CD14-positive monocyte (primary cell): Measurements from ENCODE around the gene FAM184A. TPM values are rescaled to one million over a fixed set of nuclear protein-coding genes. Genes with fewer than 3 reads are reported as not detected.

Source experiments
- DNase-seq, 3 donors: peaks; one replicate each; pipeline ENCODE4 v3.0.0-alpha.2; 2011 to 2022
- H2AFZ ChIP-seq: 2 replicates; pipeline ENCODE4 v1.6.0; 2012; ENCODE audit warnings: mild to moderate bottlenecking, low read depth, low read length, inconsistent platforms; ENCODE audit not compliant: insufficient read depth, poor library complexity, severe bottlenecking
- H3K27ac ChIP-seq, 2 donors: 1 replicate in 1 of 2; 2 replicates in 1 of 2; pipeline ENCODE4 v1.5.1; 2012 to 2013; ENCODE audit warnings: low read length in 2 of 2, control low read depth in 1 of 2, inconsistent platforms in 1 of 2, low read depth in 1 of 2, mild to moderate bottlenecking in 1 of 2
- H3K27me3 ChIP-seq, 2 donors: one replicate each; pipeline versions ENCODE4 v1.6.0 to v1.6.1; 2011 to 2013; ENCODE audit warnings: low read length in 2 of 2; ENCODE audit not compliant: control insufficient read depth in 2 of 2, insufficient read depth in 2 of 2
- H3K36me3 ChIP-seq, 2 donors: replicated peaks in 1 of 2; 1 replicate in 1 of 2; 2 replicates in 1 of 2; pipeline versions ENCODE4 v1.5.1 to v1.6.1; 2012 to 2013; ENCODE audit warnings: low read length in 2 of 2, control low read depth in 1 of 2, inconsistent platforms in 1 of 2, mild to moderate bottlenecking in 1 of 2; ENCODE audit not compliant: insufficient read depth in 2 of 2, control insufficient read depth in 1 of 2
- H3K4me1 ChIP-seq, 2 donors: 1 replicate in 1 of 2; 2 replicates in 1 of 2; pipeline versions ENCODE4 v1.5.1 to v1.6.1; 2012 to 2013; ENCODE audit warnings: low read length in 2 of 2, control low read depth in 1 of 2, inconsistent platforms in 1 of 2, mild to moderate bottlenecking in 1 of 2, moderate library complexity in 1 of 2; ENCODE audit not compliant: insufficient read depth in 2 of 2, control insufficient read depth in 1 of 2
- H3K4me2 ChIP-seq: replicated peaks from 2 replicates; pipeline ENCODE3; 2012; ENCODE audit warnings: low read length, moderate library complexity, mild to moderate bottlenecking; ENCODE audit not compliant: poor library complexity, severe bottlenecking; ENCODE audit errors: extremely low read depth
- H3K4me3 ChIP-seq, 3 experiments: fragments of 200-600 bp in 1 of 3; sonication (generic) in 1 of 3; replicated peaks in 1 of 3; 1 replicate in 2 of 3; 2 replicates in 1 of 3; pipeline ENCODE4 v1.5.1; 2011 to 2013; ENCODE audit warnings: low read length in 3 of 3, mild to moderate bottlenecking in 3 of 3, control low read depth in 2 of 3, low read depth in 2 of 3, inconsistent platforms in 1 of 3, moderate library complexity in 1 of 3
- H3K79me2 ChIP-seq: 2 replicates; pipeline ENCODE4 v1.6.0; 2012; ENCODE audit warnings: mild to moderate bottlenecking, control low read depth, inconsistent platforms, low read length, moderate library complexity; ENCODE audit not compliant: insufficient read depth
- H3K9ac ChIP-seq: 2 replicates; pipeline ENCODE4 v1.6.0; 2017; ENCODE audit warnings: low read length, mild to moderate bottlenecking; ENCODE audit not compliant: insufficient read depth, poor library complexity, severe bottlenecking
- H3K9me3 ChIP-seq, 2 donors: replicated peaks in 1 of 2; 1 replicate in 1 of 2; 2 replicates in 1 of 2; pipeline versions ENCODE4 v1.5.1 to v1.6.1; 2012 to 2013; ENCODE audit warnings: low read length in 2 of 2, control low read depth in 1 of 2; ENCODE audit not compliant: control insufficient read depth in 1 of 2, insufficient read depth in 1 of 2
- H4K20me1 ChIP-seq: 2 replicates; pipeline ENCODE4 v1.6.0; 2012; ENCODE audit warnings: mild to moderate bottlenecking, low read length, control low read depth, moderate library complexity; ENCODE audit not compliant: insufficient read depth
- H3K27ac Mint-ChIP-seq, 7 donors: one replicate each; pipeline ENCODE4 v1.8.0; 2020; ENCODE audit warnings: mild to moderate bottlenecking in 7 of 7, mixed read lengths in 7 of 7, moderate library complexity in 6 of 7, inconsistent platforms in 2 of 7
- H3K27me3 Mint-ChIP-seq, 3 donors: one replicate each; pipeline ENCODE4 v1.8.0; 2021 to 2022; ENCODE audit warnings: low read depth in 3 of 3, mild to moderate bottlenecking in 3 of 3, mixed read lengths in 3 of 3, moderate library complexity in 3 of 3, inconsistent platforms in 1 of 3
- H3K36me3 Mint-ChIP-seq, 2 donors: one replicate each; pipeline ENCODE4 v1.8.0; 2020; ENCODE audit warnings: mixed read lengths in 2 of 2, inconsistent platforms in 1 of 2, mild to moderate bottlenecking in 1 of 2
- H3K4me1 Mint-ChIP-seq: one replicate; pipeline ENCODE4 v1.8.0; 2020; ENCODE audit warnings: mild to moderate bottlenecking, mixed read lengths
- H3K4me3 Mint-ChIP-seq, 2 donors: one replicate each; pipeline ENCODE4 v1.8.0; 2020; ENCODE audit warnings: mild to moderate bottlenecking in 2 of 2, mixed read lengths in 2 of 2, moderate library complexity in 1 of 2
- H3K9me3 Mint-ChIP-seq, 7 donors: one replicate each; pipeline ENCODE4 v1.8.0; 2020 to 2022; ENCODE audit warnings: mixed read lengths in 7 of 7, mild to moderate bottlenecking in 6 of 7, moderate library complexity in 6 of 7, inconsistent platforms in 2 of 7
- CTCF ChIP-seq: fragments of 200-600 bp; IDR thresholded peaks from one replicate; pipeline ENCODE4 v1.8.0; 2022; ENCODE audit warnings: antibody characterized with exemption, mild to moderate bottlenecking
- WGBS: methylation state at CpG from one replicate; pipeline ENCODE4 v1.1.5; 2013; ENCODE audit warnings: missing lambda C conversion rate; ENCODE audit not compliant: insufficient coverage; 5-methylcytosine and 5-hydroxymethylcytosine counted together
- intact Hi-C, 2 donors: fragments of 100-400 bp; cut with micrococcal nuclease; formaldehyde crosslinking; loops; one replicate each; pipeline versions ENCODE4 v1.15.0 to v1.15.1; 2023
- polyA plus RNA-seq, 3 donors: library from polyadenylated mRNA; depleted of rRNA in 1 of 3; unstranded in 2 of 3; stranded (reverse) in 1 of 3; fragments of 300-500 nt in 2 of 3; fragments of >200 nt in 1 of 3; fragmentation: Illumina TruSeq in 2 of 3; gene quantifications; 1 replicate in 2 of 3; 2 replicates in 1 of 3; pipeline ENCODE4 v1.2.3, GENCODE V29; 2012 to 2021

FAM184A gene
- polyA plus RNA-seq, 3 donors = not detected

- Histone ChIP-seq H3K9ac (no peak overlapping the region), H4K20me1 (no peaks in the 10 kb centered on the region), H3K27ac (no peak overlapping the region), H3K4me3 (no peak overlapping the region), H3K36me3 (no peaks in the 10 kb centered on the region), H3K4me1 (no peaks in the 10 kb centered on the region), H3K27me3 (no peaks in the 10 kb centered on the region), H3K4me2 (no peak overlapping the region), H3K9me3 (peaks cover 0 to 12% of the 10 kb centered on the region in 2 donors), H3K79me2 (no peaks in the 10 kb centered on the region), H2AFZ (no peak overlapping the region)
- DNase-seq = no peak
- Mint-ChIP-seq H3K4me3 (no peak overlapping the region), H3K27ac (no peak overlapping the region), H3K4me1 (no peaks in the 10 kb centered on the region), H3K27me3 (peaks cover 0 to 3% (median 0%) of the 10 kb centered on the region in 3 donors), H3K9me3 (peaks cover 8 to 21% (median 16%) of the 10 kb centered on the region in 7 donors), H3K36me3 (no peaks in the 10 kb centered on the region)
- no peak for TF ChIP-seq CTCF
- 94% methylated on average over 3 of the region's 5 CpGs for WGBS
- intact Hi-C loops = no loop called here
Observed at GRCh38 chr6:119044255-119044654, 34.2 kb downstream of the FAM184A start.

GRCh38 chr6:119043783-119044182 is 34.7 kb downstream of the FAM184A start:
- H3K27me3 Mint-ChIP-seq = peaks cover 0 to 3% (median 0%) of the 10 kb centered on the region in 3 donors
- no peak overlapping the region for H3K9ac ChIP-seq
- no peak overlapping the region for H3K27ac ChIP-seq
- H3K79me2 ChIP-seq = no peaks in the 10 kb centered on the region
- H3K36me3 ChIP-seq = no peaks in the 10 kb centered on the region
- H3K4me1 ChIP-seq = no peaks in the 10 kb centered on the region
- peaks cover 0 to 12% of the 10 kb centered on the region in 2 donors for H3K9me3 ChIP-seq
- no peak for DNase-seq
- H2AFZ ChIP-seq = no peak overlapping the region
- H3K9me3 Mint-ChIP-seq = peaks cover 8 to 17% (median 16%) of the 10 kb centered on the region in 7 donors
- no peaks in the 10 kb centered on the region for H3K27me3 ChIP-seq
- no peak overlapping the region for H3K4me2 ChIP-seq
- no peaks in the 10 kb centered on the region for H3K4me1 Mint-ChIP-seq
- no peak overlapping the region for H3K4me3 Mint-ChIP-seq
- no peaks in the 10 kb centered on the region for H3K36me3 Mint-ChIP-seq
- intact Hi-C loops = no loop called here
- no peak for TF ChIP-seq CTCF
- no peaks in the 10 kb centered on the region for H4K20me1 ChIP-seq
- H3K27ac Mint-ChIP-seq = no peak overlapping the region
- no peak overlapping the region for H3K4me3 ChIP-seq
